AG10803 (cell line): Measurements from ENCODE around the gene CHRNA4.

Source experiments
- DNase-seq: peaks from one replicate; pipeline ENCODE4 v3.0.0; 2010; ENCODE audit warnings: low read depth
- H3K4me3 ChIP-seq: 2 replicates; pipeline ENCODE4 v1.5.1; 2011; ENCODE audit warnings: mild to moderate bottlenecking, low read length, control low read depth
- CTCF ChIP-seq: conservative IDR thresholded peaks from 2 replicates; pipeline ENCODE4 v1.5.1; 2011; ENCODE audit warnings: mild to moderate bottlenecking, low read length, control low read depth, inconsistent platforms

The CHRNA4 gene

GRCh38 chr20:63296531-63297299 lies 64.4 kb downstream of the CHRNA4 start:
- H3K4me3 ChIP-seq, result no peak overlapping the region
- TF ChIP-seq CTCF, result no peak
- DNase-seq, result no peak

- TF ChIP-seq CTCF, result no peak
- no peak overlapping the region for H3K4me3 ChIP-seq
Measured at GRCh38 chr20:63295846-63296245, 65.3 kb downstream of the CHRNA4 start.

GRCh38 chr20:63295422-63295821 lies 65.7 kb downstream of the CHRNA4 start:
- TF ChIP-seq CTCF, result no peak
- DNase-seq, result no peak
- no peak overlapping the region for H3K4me3 ChIP-seq

More at GRCh38 chr20:63295846-63296245, 65.3 kb downstream of the CHRNA4 start:
- DNase-seq, result no peak

- DNase-seq, result no peak
- TF ChIP-seq CTCF, result no peak
- no peak overlapping the region for H3K4me3 ChIP-seq
Measured at GRCh38 chr20:63295018-63295417, 66.1 kb downstream of the CHRNA4 start.

GRCh38 chr20:63294536-63294900 lies 66.6 kb downstream of the CHRNA4 start:
- no peak overlapping the region for H3K4me3 ChIP-seq
- no peak for DNase-seq
- no peak for TF ChIP-seq CTCF

GRCh38 chr20:63293871-63294535 lies 67.1 kb downstream of the CHRNA4 start:
- no peak for TF ChIP-seq CTCF
- H3K4me3 ChIP-seq, result no peak overlapping the region
- no peak for DNase-seq

- H3K4me3 ChIP-seq, result no peak overlapping the region
- no peak for DNase-seq
- TF ChIP-seq CTCF, result no peak
Measured at GRCh38 chr20:63293456-63293855, 67.7 kb downstream of the CHRNA4 start.
